GM11168 (cell line): ENCODE results near the gene SLC15A1.

Source experiments
- in situ Hi-C: fragments of 300-500 bp; cut with MboI; formaldehyde crosslinking; loops from one replicate; pipeline ENCODE4 v1.12.0; 2022; ENCODE audit warnings: low sequenced_read_pairs; ENCODE audit not compliant: unreplicated experiment

Gene SLC15A1

DNA sequence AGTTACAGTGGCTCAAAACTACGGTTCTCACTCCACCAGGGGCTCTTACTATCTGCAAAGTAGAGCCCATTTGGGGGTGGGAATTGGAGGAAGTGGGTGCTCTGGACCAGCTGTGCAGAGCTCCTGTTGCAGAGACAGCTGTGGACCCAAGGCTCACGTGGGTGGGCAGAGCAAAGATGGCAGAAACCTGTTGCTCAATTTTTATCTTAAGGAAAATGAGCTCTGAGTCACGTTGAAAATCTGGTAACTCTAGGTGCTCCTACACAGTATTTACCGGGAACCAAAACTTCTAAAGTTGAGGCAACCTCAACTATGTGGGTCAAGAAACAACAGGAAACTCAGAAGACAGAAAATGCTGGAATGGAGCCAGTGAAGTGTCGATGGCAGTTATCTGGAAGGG is 30.2 kb upstream of the SLC15A1 start:
- in situ Hi-C loops: no loop called here

DNA sequence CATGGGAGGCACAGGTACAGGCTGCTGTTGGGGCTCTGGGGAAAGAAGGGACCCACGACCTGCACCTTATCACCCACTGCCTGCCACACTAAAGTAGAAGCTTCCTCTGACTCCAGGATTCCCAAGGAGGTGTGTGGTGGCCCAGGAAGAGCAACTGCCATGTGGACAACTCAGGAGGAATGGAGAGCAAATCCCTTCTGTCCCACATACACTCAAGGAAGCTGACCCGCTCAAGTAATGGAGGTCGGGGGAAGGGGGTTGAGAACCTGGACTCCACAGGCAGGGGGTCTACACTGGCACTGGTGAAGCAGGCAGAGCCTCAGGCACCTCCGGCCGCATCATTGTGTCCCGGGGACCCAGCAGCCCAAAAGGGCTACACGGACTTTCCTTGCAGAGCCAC is 29.4 kb upstream of the SLC15A1 start:
- in situ Hi-C loops: no loop called here

DNA sequence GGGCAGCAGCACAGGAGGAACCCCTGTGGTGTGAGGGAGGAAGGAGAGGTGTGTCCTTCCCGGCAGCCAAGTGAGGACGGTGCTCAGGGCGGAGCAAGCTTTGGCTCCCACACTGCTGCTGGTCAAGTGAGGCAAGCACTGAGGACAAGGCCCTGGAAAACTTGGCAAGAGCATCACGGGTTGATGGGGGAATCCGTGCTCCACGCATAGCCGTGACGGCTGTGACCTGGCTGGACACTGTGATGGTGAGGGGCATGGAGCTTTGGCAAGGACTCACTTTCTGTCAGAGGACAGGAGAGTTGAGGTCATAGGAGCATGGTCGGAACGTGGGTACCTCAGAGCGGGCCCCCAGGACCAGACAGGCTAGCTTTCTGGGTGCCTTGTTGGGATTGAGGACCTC is 29.0 kb upstream of the SLC15A1 start:
- in situ Hi-C loops: no loop called here

DNA sequence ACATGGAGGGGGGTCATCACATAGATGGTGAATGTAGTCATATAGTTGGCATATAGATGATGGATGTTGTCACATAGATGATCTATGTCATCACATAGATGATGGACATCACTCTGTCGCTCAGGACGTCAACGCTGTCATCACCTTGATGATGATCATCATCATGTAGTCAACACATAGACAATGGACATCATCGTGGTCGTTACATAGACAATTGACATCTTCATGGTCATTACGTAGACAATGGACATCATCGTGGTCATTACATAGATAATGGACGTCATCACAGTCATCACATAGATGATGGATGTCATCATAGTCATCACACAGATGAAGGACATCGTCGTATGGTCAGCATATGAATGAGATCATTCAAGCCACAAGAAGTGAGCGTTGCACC is 28.6 kb upstream of the SLC15A1 start:
- in situ Hi-C loops: no loop called here

DNA sequence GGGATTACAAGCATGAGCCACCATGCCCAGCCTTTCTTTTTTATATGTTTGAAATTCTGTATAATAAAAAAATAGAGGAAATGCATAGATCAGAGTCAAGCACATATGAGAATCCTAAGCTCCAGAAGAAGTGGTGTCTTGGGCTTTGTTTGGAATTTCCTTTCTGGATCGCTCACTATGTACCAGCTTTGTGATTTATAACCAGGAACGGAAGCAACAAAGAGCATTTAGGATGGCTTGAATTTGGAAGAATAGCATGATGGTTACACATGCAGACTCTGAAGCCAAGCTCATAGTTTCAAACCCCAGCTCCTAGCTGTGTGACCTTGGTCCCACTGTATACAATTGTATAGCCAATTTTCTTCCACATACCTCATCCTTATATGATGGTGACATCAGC is 28.0 kb upstream of the SLC15A1 start:
- in situ Hi-C loops: no loop called here

DNA sequence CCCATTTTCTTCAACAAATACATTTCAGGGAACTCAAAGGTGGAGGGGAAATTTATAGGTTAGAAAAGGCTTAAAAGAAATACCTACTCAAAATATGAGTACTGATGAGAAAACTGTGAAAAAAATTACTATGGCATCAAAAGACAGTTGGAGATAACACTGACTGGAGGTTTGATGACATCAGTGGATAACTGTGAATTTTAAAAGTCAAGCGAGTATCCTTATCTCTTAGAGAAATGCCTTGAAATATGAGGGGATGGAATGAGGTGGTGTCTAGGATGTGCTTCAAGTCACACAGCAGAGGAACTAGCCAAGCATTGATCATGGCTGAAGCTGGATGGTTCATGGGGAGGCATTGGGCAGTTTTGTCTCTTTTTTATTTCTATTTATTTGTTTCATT is 27.2 kb upstream of the SLC15A1 start:
- in situ Hi-C loops: no loop called here

DNA sequence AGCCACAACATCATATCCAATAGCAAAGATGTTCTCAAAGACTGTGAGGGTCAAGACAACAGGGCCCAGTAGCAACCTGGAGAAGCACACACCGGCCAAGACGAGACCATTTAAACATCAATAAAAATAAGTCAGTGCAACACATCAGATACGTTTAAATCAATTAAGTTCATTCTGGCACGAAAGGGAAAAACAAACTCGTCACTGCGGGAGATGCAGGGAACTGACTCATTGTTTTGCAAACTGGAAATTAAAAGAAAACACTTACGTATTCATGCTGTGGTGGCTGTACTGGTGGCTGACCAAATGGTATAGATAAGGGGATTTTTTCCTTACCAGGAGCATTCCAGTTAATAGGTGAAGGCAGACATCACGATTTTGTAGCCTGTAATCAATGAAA is 26.3 kb upstream of the SLC15A1 start:
- in situ Hi-C loops: no loop called here

DNA sequence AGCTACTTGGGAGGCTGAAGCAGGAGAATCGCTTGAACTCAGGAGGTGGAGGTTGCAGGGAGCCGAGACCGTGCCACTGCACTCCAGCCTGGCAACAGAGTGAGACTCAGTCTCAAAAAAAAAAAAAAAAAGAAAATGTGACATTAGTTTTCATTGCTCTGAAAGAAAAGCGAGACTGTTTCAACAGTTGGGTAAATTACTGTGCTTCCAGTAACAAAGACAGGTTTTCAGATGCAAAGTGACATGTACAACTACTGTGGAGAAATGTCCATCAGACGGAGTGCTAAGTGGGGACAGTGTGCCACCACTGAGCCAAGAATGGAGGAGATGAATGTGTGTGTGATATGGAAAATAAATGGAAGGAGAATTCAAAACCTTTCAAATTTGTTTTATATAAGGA is 24.2 kb upstream of the SLC15A1 start:
- in situ Hi-C loops: no loop called here

DNA sequence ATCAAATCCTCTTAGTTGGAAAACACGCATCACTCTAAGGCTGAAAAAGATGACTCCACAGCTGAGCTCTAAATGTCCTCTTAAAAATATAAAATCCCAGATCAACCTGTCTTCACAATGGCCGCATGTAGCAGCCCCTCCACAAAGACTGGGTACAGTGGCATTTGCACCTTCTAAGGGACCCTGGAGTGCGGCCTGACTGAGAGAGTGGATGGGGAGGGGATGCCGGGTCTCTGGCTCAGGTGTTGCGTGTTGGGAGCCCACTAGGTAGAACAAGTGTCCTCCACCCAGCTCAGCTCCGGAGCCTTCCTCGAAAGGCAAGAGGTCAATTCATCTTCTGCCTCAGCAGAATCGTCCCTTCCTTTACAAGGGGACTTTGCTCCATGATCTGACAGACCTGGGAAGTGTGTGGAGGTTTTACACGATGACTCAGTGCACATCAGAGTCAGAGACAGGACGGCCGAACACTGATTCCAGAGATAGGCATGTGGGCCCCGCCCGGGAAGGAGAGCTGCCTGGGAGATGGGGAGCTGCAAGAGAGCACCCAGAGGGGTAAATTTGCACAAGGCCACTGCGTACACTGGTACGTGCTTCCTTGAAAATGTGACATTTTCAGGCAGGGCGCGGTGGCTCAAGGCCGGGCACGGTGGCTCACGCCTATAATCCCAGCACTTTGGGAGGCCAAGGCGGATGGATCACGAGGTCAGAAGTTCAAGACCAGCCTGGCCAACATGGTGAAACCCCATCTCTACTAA is 23.5 kb upstream of the SLC15A1 start:
- in situ Hi-C loops: no loop called here

DNA sequence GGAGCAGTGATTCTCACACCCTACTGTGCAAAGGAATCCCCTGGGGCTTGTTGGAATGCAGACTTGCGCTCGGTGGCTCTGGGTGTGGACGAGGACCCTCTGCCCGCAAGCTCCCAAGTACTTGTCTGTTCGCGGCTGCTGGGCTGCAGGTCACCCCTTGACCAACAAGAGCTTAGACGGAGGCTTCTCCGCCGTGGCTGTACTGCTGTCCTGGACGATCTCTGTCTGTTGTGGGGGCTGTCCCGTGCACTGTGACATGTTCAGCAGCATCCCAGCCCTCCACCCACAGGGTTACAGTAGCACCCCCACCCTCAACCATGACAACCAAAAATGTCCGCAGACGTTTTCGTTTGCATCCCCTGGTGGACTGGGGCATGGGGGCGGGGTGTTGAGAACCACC is 22.9 kb upstream of the SLC15A1 start:
- in situ Hi-C loops: no loop called here

DNA sequence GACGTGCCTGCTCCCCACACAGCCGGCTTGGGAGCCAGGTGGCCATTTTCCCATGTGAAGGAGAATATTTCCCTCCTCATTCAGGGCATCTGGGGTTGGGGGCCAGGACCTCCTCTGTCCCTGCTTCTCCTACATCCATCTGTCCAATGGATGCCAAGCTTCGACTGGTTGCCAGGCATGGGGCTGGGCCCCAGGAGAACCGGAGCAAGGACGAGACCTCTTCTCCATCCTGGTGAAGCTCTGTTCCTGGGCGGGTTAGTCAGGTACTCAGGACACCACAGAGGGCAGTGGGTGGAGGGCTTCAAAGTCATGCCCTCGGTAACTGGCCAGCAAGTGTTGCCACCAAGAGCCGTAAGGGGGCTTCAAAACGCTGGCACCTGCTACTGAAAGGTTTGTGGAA is 22.3 kb upstream of the SLC15A1 start:
- in situ Hi-C loops: no loop called here

DNA sequence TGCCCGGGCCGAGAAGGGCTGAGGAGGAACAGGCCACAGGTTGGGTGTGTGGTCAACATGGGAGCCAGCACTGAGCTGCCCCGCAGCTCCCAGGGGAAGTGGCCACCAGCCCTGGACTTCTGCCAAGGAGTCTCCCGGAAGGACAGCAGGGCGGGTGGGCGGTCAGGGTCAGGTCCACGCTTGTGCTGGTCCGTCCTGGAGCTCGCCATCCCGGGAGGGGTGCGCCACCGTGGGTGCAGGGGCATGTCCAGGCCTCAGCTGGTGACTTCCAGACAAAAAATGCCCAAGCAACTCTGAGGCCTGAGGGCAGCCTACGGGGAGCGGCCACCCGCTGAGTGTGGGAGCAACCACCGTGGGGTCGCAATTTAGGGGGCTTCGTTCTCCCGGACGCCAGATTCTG is 21.4 kb upstream of the SLC15A1 start:
- in situ Hi-C loops: no loop called here

DNA sequence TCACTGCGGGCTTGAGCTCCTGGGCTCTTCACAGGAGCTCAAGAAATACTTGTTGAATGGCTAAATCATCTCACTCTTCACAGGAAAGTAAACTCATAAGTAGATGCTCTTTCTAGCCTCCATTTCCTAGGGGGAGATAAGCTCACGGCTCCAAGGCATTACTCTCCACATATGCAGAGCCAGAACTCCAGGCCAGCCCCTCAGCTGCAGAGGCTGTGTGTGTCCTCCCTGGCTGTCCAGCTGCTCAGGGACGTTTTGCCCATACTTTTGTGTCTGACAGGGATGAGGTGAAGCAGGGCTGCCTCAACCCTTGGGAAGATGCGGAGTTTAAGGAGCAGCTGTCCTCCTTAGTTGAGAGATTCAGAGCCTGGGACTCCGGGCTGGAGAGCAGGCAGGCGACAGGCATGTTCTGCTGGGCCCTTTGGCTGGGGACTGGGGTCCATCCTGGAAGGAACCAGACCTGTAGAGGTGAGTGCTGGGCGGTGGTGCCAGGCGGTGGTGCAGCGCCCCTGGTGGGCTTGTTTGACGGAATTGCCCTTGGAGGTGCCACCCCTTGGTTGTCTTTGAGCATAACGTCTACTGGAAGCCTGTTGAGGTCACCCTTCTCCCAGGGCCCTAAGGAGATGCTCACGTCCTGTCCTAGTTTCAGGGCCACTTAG is 20.5 kb upstream of the SLC15A1 start:
- in situ Hi-C loops: no loop called here

DNA sequence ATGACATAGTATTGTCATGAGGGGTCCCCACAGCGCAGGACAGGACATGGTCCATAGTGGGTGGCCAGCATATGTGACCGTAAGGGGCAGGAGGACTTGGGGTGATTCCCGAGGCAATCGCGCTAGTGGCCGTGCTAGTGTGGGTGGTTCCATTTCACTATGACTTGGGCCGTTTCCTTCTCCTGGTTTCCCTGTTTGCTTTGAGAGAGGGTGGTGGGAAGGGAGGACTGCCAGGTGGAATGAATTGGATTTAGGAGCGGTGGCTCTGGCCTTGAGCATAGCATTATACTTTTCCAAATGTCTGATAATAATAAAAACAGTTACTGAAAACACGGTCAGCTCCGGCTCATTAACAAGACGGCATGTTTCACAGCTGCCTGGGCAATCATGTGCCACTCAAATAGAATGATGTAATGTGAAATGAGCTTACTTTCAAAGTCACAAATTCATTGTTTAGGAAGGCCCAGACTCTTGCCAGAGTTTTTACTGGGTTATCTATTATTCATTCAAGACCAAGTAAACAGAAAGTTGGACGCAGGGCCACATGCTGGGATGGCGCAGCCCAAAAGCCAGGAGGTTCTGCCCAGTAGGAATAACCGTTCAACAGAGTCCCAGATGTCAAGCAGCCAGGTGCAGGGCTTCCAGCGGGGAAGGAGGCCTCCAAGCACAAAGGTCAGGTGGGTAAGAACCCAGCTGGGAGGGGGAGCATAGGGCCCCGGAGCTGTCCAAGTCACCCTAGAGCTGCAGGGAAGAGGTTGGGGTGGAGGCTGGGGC is 19.6 kb upstream of the SLC15A1 start:
- in situ Hi-C loops: no loop called here

DNA sequence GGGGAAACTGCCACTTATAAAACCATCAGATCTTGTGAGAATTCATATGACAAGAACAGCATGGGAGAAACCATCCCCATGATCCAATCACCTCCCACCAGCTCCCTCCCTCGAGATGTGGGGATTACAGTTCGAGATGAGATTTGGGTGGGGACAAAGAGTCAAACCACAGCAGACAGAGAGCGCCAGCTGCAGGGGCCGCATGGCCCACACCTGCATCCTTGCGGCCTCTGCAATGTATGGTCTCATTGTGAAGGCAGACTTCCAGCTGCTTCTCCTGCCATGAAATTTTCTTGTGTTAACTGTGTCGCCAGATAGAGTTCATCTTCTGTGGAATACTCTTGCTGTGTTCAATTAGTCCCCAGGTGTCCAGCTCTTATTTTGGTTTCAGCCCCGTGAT is 17.3 kb upstream of the SLC15A1 start:
- in situ Hi-C loops: no loop called here

DNA sequence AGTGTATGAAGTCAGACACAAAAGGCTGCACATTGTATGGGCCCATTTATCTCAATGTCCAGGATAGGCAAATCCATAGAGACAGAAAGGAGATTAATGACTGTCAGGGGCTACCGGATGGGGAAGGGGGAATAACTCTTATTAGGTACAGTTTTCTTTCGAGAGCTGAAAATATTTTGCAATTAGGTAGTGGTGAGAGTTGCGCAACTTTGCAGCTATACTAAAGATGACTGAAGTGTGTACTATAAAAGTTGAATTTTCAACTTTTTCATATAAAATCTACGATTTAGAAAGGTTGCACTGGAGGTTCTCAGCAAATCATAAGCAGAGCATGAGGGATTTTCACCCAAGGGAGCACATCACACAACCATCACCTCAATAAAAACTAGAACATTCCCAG is 16.1 kb upstream of the SLC15A1 start:
- in situ Hi-C loops: no loop called here

DNA sequence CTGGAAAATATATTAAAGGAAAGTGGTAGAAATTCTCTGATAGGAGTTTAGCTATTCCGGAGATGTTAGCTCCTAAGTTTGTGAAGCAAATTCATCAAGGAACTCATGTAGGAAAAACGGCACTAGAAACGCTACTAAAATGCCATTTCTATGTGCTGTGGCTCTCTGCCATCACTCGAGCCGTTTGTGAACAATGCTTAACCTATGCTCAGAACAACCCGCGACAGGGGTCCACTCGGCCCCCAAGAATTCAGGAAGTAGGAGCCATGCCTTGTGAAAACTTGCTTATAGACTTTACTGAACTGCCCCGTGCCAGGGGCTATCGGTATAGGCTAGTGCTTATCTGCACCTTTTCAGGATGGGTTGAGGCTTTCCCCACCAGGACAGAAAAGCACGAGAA is 14.2 kb upstream of the SLC15A1 start:
- in situ Hi-C loops: no loop called here

DNA sequence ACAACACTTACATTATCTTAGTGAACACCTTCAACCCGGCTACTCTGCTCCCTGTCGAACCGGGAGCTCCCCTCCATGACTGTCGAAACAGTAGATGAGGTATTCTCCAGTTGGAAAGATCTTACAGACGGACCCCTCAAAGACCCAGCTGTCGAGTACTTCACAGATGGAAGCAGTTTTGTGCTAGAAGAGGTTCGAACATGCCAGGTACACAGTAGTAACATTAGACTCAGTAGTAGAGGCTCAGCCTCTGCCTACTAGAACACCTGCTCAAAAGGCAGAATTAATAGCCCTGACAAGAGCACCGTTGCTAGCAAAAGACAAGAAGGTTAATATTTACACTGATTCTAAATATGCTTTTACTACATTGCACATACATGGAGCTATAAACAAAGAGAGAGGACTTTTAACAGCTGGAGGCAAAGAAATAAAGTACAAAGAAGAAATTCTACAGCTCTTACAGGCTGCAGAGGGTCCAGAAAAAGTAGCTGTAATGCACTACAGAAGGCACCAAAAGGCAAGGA is 13.6 kb upstream of the SLC15A1 start:
- in situ Hi-C loops: no loop called here

DNA sequence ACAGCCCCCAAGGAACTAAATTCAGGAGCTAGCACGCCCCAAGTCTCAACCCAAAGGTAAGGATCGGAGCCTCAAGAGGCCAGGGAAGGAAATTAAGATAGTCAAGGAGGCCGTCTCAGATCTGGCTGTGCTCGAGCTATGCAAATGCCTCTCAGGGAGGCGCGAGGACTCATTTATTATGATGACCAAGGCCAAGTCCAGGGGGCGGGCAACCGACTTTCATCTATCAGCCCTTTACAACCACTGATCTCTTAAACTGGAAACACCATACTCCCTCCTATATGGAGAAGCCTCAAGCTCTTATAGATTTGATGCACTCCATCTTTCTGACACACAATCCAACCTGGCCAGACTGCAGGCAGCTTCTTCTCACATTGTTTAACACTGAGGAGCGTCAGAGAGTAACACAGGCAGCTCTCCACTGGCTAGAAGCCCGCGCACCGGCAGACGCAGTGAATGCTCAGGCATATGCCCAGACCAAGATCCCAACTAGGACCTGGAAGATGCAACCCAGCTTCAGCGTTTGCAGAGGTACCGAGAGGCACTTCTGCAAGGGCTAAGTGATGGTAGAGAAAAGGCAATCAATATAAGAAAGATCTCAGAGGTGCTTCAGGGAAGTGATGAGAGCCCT is 9.6 kb upstream of the SLC15A1 start:
- in situ Hi-C loops: no loop called here

DNA sequence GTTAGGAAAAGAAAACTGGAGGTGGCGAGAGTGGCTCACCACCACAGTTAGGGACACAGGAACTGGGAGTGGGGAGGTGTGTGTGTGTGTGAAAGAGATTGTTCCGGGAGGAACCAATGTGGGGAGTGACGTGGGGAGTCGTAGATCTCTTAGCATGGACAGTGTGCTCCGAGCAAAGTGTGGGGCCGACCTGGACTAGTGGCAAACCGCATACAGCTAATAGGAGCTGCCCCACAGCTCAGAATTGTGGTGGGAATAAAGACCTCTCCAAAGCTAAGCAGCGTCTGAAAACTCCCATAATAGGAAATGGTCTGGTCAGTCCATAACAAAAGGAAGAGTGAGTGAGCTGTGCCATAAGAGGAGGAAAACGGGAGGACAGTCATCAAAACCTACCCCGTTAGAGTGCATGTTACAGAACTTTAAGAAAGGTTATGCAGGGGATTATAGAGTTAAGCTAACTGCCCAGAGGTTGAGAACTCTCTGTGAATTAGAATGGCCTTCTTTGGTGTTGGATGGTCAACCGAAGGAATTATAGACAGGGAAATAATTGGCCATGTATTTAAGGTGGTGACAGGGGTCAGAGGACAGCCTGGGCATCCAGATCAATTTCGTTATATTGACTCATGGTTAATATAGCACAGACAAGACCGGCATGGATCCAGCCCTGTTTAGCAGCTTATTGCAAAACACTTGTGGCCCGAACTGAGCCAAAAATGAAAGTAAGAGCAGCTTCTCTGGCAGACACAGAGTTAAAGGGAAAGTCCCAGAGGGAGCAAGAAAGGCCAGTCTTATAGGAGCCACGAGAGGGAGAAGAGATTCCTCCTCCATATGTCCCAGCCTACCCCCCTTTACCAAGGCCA is 8.9 kb upstream of the SLC15A1 start:
- in situ Hi-C loops: no loop called here
